Measurements from ENCODE around the gene SEC14L5. TPM values are rescaled to one million over a fixed set of nuclear protein-coding genes. Genes with fewer than 3 reads are reported as not detected.
"Not testable (repeated sequence)": the region's sequence is repeated elsewhere in the genome, so short reads cannot be mapped to it uniquely, and the experiment has no call there.

Gene SEC14L5
- total RNA-seq, 1 experiment from 2014 or later: 2.3 TPM

GRCh38 chr16:4949986-4950385 lies 8.1 kb upstream of the SEC14L5 start:
- H3K27me3 Mint-ChIP-seq (ENCODE audit: low read depth): no peaks in the 10 kb centered on the region
- no peaks in the 10 kb centered on the region for H3K9me3 Mint-ChIP-seq
- no peak overlapping the region for H3K27ac Mint-ChIP-seq
- DNase-seq (ENCODE audit: low spot score) (no peak), ATAC-seq (no peak)
- no peak overlapping the region for H3K4me3 Mint-ChIP-seq
- no peaks in the 10 kb centered on the region for H3K36me3 Mint-ChIP-seq
- TF ChIP-seq ERG (CRISPR knock-in tag; IDR thresholded peaks at IDR 0.05) (no peak), KAT7 (CRISPR knock-in tag; IDR thresholded peaks at IDR 0.05; ENCODE audit: borderline replicate concordance) (no peak), ETV6 (CRISPR knock-in tag; IDR thresholded peaks at IDR 0.05) (no peak), NFATC4 (CRISPR knock-in tag; IDR thresholded peaks at IDR 0.05) (no peak), MLX (CRISPR knock-in tag; IDR thresholded peaks at IDR 0.05) (no peak)
- peaks cover 22% of the 10 kb centered on the region for H3K4me1 Mint-ChIP-seq
- ChIA-PET CTCF (interaction anchor here (0.7 kb wide), 1 partner anchor 267 kb away, joined by 4 read pairs; no protein-coding TSS in a partner anchor), POLR2A (interaction anchor here (0.6 kb wide), 1 partner anchor 285 kb away, joined by 3 read pairs; no protein-coding TSS in a partner anchor)

- peaks cover 24% of the 10 kb centered on the region for H3K4me1 Mint-ChIP-seq
- H3K4me3 Mint-ChIP-seq; DNase-seq (ENCODE audit: low spot score); H3K36me3 Mint-ChIP-seq; ATAC-seq; H3K9me3 Mint-ChIP-seq; H3K27me3 Mint-ChIP-seq (ENCODE audit: low read depth); H3K27ac Mint-ChIP-seq; CTCF ChIA-PET: not testable (repeated sequence)
- POLR2A ChIA-PET: interaction anchor here (0.7 kb wide), 2 partner anchors 108 to 956 kb away, joined by 3 to 6 read pairs; no protein-coding TSS in a partner anchor
These were observed 6.5 kb upstream of the SEC14L5 start for GRCh38 chr16:4951583-4951982.

- DNase-seq (ENCODE audit: low spot score): no peak
- TF ChIP-seq GRHL2 (CRISPR knock-in tag; IDR thresholded peaks at IDR 0.05; ENCODE audit: insufficient replicate concordance, severe bottlenecking) (no peak), ESRRA (CRISPR knock-in tag; IDR thresholded peaks at IDR 0.05; ENCODE audit: borderline replicate concordance) (no peak), USF1 (CRISPR knock-in tag; IDR thresholded peaks at IDR 0.05) (no peak), CDX4 (CRISPR knock-in tag; IDR thresholded peaks at IDR 0.05; ENCODE audit: borderline replicate concordance) (no peak), ZNF671 (CRISPR knock-in tag; IDR thresholded peaks at IDR 0.05) (no peak), FOXK1 (CRISPR knock-in tag; IDR thresholded peaks at IDR 0.05) (no peak)
- peaks cover 10% of the 10 kb centered on the region for H3K27me3 Mint-ChIP-seq (ENCODE audit: low read depth)
These were observed 3.4 kb upstream of the SEC14L5 start for GRCh38 chr16:4954714-4955113.

GRCh38 chr16:4957420-4957719 lies 760 bp upstream of the SEC14L5 start:
- TF ChIP-seq FOXP4 (CRISPR knock-in tag; IDR thresholded peaks at IDR 0.05) (no peak), ATF6 (CRISPR knock-in tag; IDR thresholded peaks at IDR 0.05) (no peak), GTF2I (CRISPR knock-in tag; conservative IDR thresholded peaks at IDR 0.05) (no peak), NFATC4 (CRISPR knock-in tag; IDR thresholded peaks at IDR 0.05) (no peak), TEAD4 (CRISPR knock-in tag; IDR thresholded peaks at IDR 0.05) (no peak)
- ChIA-PET POLR2A (interaction anchor here (0.7 to 1.3 kb wide), 6 partner anchors 9 to 223 kb away, joined by 3 to 6 read pairs (median 4); partner anchors contain the start of gene DNAAF8), CTCF (interaction anchor here (0.7 to 6.0 kb wide), 18 partner anchors 9 to 263 kb away, joined by 3 to 46 read pairs (median 5); partner anchors contain the start of genes ANKS3, DNAAF8 and PPL)
- Mint-ChIP-seq H3K9me3 (no peaks in the 10 kb centered on the region), H3K4me3 (peak overlapping the region; percentile 89), H3K27me3 (ENCODE audit: low read depth) (peaks cover 13% of the 10 kb centered on the region), H3K27ac (peak overlapping the region; percentile 87; the same call in 1 of the 2 replicates), H3K4me1 (peaks cover 16% of the 10 kb centered on the region), H3K36me3 (no peaks in the 10 kb centered on the region)
- no peak for DNase-seq (ENCODE audit: low spot score)
- ATAC-seq: no peak

More at GRCh38 chr16:4954714-4955113, 3.4 kb upstream of the SEC14L5 start:
- no peaks in the 10 kb centered on the region for H3K36me3 Mint-ChIP-seq
- no peak for ATAC-seq
- H3K27ac Mint-ChIP-seq: no peak overlapping the region
- no peaks in the 10 kb centered on the region for H3K9me3 Mint-ChIP-seq
- H3K4me3 Mint-ChIP-seq: no peak overlapping the region
- ChIA-PET POLR2A (no interaction called here), CTCF (interaction anchor here (1.4 to 1.5 kb wide), 2 partner anchors 19 to 88 kb away, joined by 5 to 6 read pairs; no protein-coding TSS in a partner anchor)
- H3K4me1 Mint-ChIP-seq: peaks cover 16% of the 10 kb centered on the region
